Choroid plexus epithelial cell (primary cell): ENCODE results near the gene SPNS3.

Source experiments
- DNase-seq: peaks from one replicate; pipeline ENCODE4 v3.0.0-alpha.2; 2010; ENCODE audit warnings: low read depth
- H3K4me3 ChIP-seq: 2 replicates; pipeline ENCODE4 v1.5.1; 2011; ENCODE audit warnings: low read depth, mild to moderate bottlenecking, control low read depth, low read length, moderate library complexity
- TF ChIP-seq, protein P1 (sequence below): conservative IDR thresholded peaks from 2 replicates; pipeline ENCODE4 v1.5.1; 2011; ENCODE audit warnings: low read depth, mild to moderate bottlenecking, control low read depth, inconsistent platforms, low read length, moderate library complexity

SPNS3 gene

GRCh38 chr17:4411201-4411600 is 22.5 kb upstream of the SPNS3 start:
- no peak for DNase-seq
- H3K4me3 ChIP-seq = no peak overlapping the region
- TF ChIP-seq, protein P1, sequence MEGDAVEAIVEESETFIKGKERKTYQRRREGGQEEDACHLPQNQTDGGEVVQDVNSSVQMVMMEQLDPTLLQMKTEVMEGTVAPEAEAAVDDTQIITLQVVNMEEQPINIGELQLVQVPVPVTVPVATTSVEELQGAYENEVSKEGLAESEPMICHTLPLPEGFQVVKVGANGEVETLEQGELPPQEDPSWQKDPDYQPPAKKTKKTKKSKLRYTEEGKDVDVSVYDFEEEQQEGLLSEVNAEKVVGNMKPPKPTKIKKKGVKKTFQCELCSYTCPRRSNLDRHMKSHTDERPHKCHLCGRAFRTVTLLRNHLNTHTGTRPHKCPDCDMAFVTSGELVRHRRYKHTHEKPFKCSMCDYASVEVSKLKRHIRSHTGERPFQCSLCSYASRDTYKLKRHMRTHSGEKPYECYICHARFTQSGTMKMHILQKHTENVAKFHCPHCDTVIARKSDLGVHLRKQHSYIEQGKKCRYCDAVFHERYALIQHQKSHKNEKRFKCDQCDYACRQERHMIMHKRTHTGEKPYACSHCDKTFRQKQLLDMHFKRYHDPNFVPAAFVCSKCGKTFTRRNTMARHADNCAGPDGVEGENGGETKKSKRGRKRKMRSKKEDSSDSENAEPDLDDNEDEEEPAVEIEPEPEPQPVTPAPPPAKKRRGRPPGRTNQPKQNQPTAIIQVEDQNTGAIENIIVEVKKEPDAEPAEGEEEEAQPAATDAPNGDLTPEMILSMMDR = no peak

GRCh38 chr17:4412933-4413831 is 20.6 kb upstream of the SPNS3 start:
- DNase-seq = peak; percentile 96
- TF ChIP-seq, protein P1 = peak; percentile 95
- no peak overlapping the region for H3K4me3 ChIP-seq

- DNase-seq = no peak
- no peak overlapping the region for H3K4me3 ChIP-seq
- TF ChIP-seq, protein P1 = no peak
These were observed 16.5 kb upstream of the SPNS3 start for GRCh38 chr17:4417129-4417667.

- H3K4me3 ChIP-seq = no peak overlapping the region
- peak; percentile 85 for DNase-seq
- TF ChIP-seq, protein P1 = peak; percentile 84
These were observed 13.0 kb upstream of the SPNS3 start for GRCh38 chr17:4420692-4421131.

DNA sequence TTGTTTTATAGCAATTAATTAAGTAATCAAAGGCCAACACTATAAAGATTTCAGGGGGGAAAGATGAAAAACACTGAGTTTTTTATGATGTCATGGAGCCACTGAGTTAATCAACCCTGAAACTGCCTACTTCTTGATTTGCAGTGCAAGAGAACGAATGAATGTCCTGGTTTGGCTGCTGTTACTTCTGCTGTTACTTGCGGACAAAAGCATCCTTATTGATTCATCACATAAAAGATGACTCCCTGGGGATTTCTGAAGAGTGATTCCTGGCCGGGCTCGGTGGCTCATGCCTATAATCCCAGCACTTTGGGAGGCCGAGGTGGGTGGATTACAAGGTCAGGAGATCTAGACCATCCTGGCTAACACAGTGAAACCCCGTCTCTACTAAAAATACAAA is 10.9 kb upstream of the SPNS3 start:
- TF ChIP-seq, protein P1 = no peak
- no peak for DNase-seq
- H3K4me3 ChIP-seq = no peak overlapping the region

DNA sequence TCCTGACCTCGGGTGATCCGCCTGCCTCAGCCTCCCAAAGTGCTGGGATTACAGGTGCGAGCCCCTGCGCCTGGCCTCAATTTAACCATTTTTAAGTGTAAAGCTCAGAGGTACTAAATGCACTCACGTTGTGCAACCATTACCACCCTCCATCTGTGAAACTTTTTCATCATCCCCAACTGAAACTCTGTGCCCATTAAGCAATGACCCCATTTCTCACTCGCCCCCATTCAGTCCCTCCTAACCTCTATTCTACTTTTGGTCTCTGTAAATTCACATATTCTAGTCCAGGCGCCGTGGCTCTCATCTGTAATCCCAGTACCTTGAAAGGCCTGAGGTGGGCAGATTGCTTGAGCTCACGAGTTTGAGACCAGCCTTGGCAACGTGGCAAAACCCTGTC is 8.3 kb upstream of the SPNS3 start:
- DNase-seq = no peak
- no peak overlapping the region for H3K4me3 ChIP-seq
- TF ChIP-seq, protein P1 = no peak
